Tibial nerve (tissue), 4 donors: ENCODE results near the gene VPS4A.

Experiments used
- EP300 ChIP-seq, 2 donors: sonication (generic); formaldehyde crosslinking; IDR thresholded peaks; one replicate each; pipeline ENCODE4 v1.6.1; 2017; ENCODE audit warnings: antibody characterized with exemption in 2 of 2, mild to moderate bottlenecking in 1 of 2
- POLR2A ChIP-seq, 2 donors: fragments of 450-650 bp; IDR thresholded peaks; one replicate each; pipeline ENCODE4 v1.6.1; 2017; ENCODE audit warnings: antibody characterized with exemption in 2 of 2, mild to moderate bottlenecking in 2 of 2, moderate library complexity in 2 of 2
- TF ChIP-seq, protein P1 (sequence below), 5 experiments: fragments of 200-600 bp in 3 of 5; fragments of 450-650 bp in 2 of 5; sonication (generic) in 3 of 5; IDR thresholded peaks; one replicate each; pipeline ENCODE4 v1.5.1; 2016 to 2019; ENCODE audit warnings: antibody characterized with exemption in 5 of 5, mild to moderate bottlenecking in 3 of 5, moderate library complexity in 2 of 5

- TF ChIP-seq, protein P1, sequence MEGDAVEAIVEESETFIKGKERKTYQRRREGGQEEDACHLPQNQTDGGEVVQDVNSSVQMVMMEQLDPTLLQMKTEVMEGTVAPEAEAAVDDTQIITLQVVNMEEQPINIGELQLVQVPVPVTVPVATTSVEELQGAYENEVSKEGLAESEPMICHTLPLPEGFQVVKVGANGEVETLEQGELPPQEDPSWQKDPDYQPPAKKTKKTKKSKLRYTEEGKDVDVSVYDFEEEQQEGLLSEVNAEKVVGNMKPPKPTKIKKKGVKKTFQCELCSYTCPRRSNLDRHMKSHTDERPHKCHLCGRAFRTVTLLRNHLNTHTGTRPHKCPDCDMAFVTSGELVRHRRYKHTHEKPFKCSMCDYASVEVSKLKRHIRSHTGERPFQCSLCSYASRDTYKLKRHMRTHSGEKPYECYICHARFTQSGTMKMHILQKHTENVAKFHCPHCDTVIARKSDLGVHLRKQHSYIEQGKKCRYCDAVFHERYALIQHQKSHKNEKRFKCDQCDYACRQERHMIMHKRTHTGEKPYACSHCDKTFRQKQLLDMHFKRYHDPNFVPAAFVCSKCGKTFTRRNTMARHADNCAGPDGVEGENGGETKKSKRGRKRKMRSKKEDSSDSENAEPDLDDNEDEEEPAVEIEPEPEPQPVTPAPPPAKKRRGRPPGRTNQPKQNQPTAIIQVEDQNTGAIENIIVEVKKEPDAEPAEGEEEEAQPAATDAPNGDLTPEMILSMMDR (IDR thresholded peaks at IDR 0.05) = peak; percentile 56 to 64 (median 61)
- TF ChIP-seq POLR2A (IDR thresholded peaks at IDR 0.05) = no peak
- TF ChIP-seq EP300 (IDR thresholded peaks at IDR 0.05) = peak in 1 of 2 donors; percentile 65
Observed at GRCh38 chr16:69286941-69287713, 24.0 kb upstream of the VPS4A start.
